HG03103 (cell line): ENCODE measurements around the gene SAPCD2.

Experiments used
- ATAC-seq: cut with Tn5 transposase; IDR thresholded peaks from one replicate; pipeline ENCODE4 v1.9.1; 2021; ENCODE audit warnings: low read depth; ENCODE audit not compliant: unreplicated experiment

The SAPCD2 gene

GRCh38 chr9:137020771-137021567 lies 49.4 kb downstream of the SAPCD2 start:
- ATAC-seq, result no peak

- no peak for ATAC-seq
Observed at GRCh38 chr9:137019891-137020683, 50.3 kb downstream of the SAPCD2 start.

GRCh38 chr9:137018761-137019559 lies 51.4 kb downstream of the SAPCD2 start:
- no peak for ATAC-seq

- ATAC-seq, result no peak
Observed at GRCh38 chr9:137017791-137018497, 52.4 kb downstream of the SAPCD2 start.

- ATAC-seq, result no peak
Observed at GRCh38 chr9:137017071-137017470, 53.3 kb downstream of the SAPCD2 start.

GRCh38 chr9:137016436-137016835 lies 53.9 kb downstream of the SAPCD2 start:
- no peak for ATAC-seq

GRCh38 chr9:137015976-137016375 lies 54.4 kb downstream of the SAPCD2 start:
- no peak for ATAC-seq

GRCh38 chr9:137015540-137015930 lies 54.8 kb downstream of the SAPCD2 start:
- ATAC-seq, result no peak

- no peak for ATAC-seq
Observed at GRCh38 chr9:137014776-137015539, 55.4 kb downstream of the SAPCD2 start.

- ATAC-seq, result no peak
Observed at GRCh38 chr9:137014166-137014565, 56.2 kb downstream of the SAPCD2 start.

GRCh38 chr9:137013571-137013940 lies 56.8 kb downstream of the SAPCD2 start:
- ATAC-seq, result no peak

- no peak for ATAC-seq
Observed at GRCh38 chr9:137012694-137013570, 57.4 kb downstream of the SAPCD2 start.
